IgD-negative memory B cell (primary cell): ENCODE measurements around the gene TP53. TPM values are rescaled to one million over a fixed set of nuclear protein-coding genes. Genes with fewer than 3 reads are reported as not detected.
A peak's percentile ranks its signal among the peaks of the same experiment; 100 is the strongest.

ENCODE experiments used
- H3K27ac Mint-ChIP-seq, 3 donors: one replicate each; pipeline ENCODE4 v1.8.0; 2020 to 2022; ENCODE audit warnings: mild to moderate bottlenecking in 3 of 3, mixed read lengths in 3 of 3, moderate library complexity in 1 of 3
- H3K27me3 Mint-ChIP-seq: one replicate; pipeline ENCODE4 v1.8.0; 2021; ENCODE audit warnings: mixed read lengths
- H3K36me3 Mint-ChIP-seq: one replicate; pipeline ENCODE4 v1.8.0; 2020; ENCODE audit warnings: mild to moderate bottlenecking, mixed read lengths
- H3K4me1 Mint-ChIP-seq, 3 donors: one replicate each; pipeline ENCODE4 v1.8.0; 2020 to 2022; ENCODE audit warnings: mixed read lengths in 3 of 3, mild to moderate bottlenecking in 1 of 3
- H3K4me3 Mint-ChIP-seq, 4 donors: one replicate each; pipeline ENCODE4 v1.8.0; 2020 to 2022; ENCODE audit warnings: mild to moderate bottlenecking in 4 of 4, mixed read lengths in 4 of 4, moderate library complexity in 3 of 4
- H3K9me3 Mint-ChIP-seq, 3 donors: one replicate each; pipeline ENCODE4 v1.8.0; 2020 to 2021; ENCODE audit warnings: mixed read lengths in 3 of 3, mild to moderate bottlenecking in 1 of 3
- polyA plus RNA-seq: library from polyadenylated mRNA; unstranded; fragments of 300-500 nt; fragmentation: Illumina TruSeq; gene quantifications from one replicate; pipeline ENCODE4 v1.2.3, GENCODE V29; 2021

TP53 gene
- polyA plus RNA-seq, 1 donor from 2014 or later, result 55.0 TPM

- H3K27ac Mint-ChIP-seq, result no peak overlapping the region
- peaks cover 48% of the 10 kb centered on the region for H3K27me3 Mint-ChIP-seq
Observed at GRCh38 chr17:7712111-7712771, 25.0 kb upstream of the TP53 start.

GRCh38 chr17:7711051-7711755, 23.9 kb upstream of the TP53 start:
- H3K4me1 Mint-ChIP-seq, result peaks cover 4 to 6% (median 5%) of the 10 kb centered on the region in 3 donors
- peaks cover 3% of the 10 kb centered on the region for H3K36me3 Mint-ChIP-seq
- H3K27ac Mint-ChIP-seq, result no peak overlapping the region
- peaks cover 48% of the 10 kb centered on the region for H3K27me3 Mint-ChIP-seq
- peaks cover 0 to 3% (median 0%) of the 10 kb centered on the region in 3 donors for H3K9me3 Mint-ChIP-seq
- peak overlapping the region in 1 of 4 donors; percentile 25 for H3K4me3 Mint-ChIP-seq

More at GRCh38 chr17:7712111-7712771, 25.0 kb upstream of the TP53 start:
- H3K36me3 Mint-ChIP-seq, result peaks cover 3% of the 10 kb centered on the region
- H3K4me3 Mint-ChIP-seq, result no peak overlapping the region
- H3K9me3 Mint-ChIP-seq, result peaks cover 0 to 3% (median 0%) of the 10 kb centered on the region in 3 donors
- peaks cover 4 to 9% (median 5%) of the 10 kb centered on the region in 3 donors for H3K4me1 Mint-ChIP-seq

- Mint-ChIP-seq H3K27me3 (peaks cover 49% of the 10 kb centered on the region), H3K4me1 (peaks cover 4 to 8% (median 6%) of the 10 kb centered on the region in 3 donors), H3K27ac (no peak overlapping the region), H3K9me3 (peaks cover 0 to 3% (median 0%) of the 10 kb centered on the region in 3 donors), H3K4me3 (no peak overlapping the region), H3K36me3 (peaks cover 3% of the 10 kb centered on the region)
Observed at GRCh38 chr17:7710301-7710700, 23.0 kb upstream of the TP53 start.

GRCh38 chr17:7709031-7709430, 21.7 kb upstream of the TP53 start:
- H3K27me3 Mint-ChIP-seq, result peaks cover 54% of the 10 kb centered on the region

DNA sequence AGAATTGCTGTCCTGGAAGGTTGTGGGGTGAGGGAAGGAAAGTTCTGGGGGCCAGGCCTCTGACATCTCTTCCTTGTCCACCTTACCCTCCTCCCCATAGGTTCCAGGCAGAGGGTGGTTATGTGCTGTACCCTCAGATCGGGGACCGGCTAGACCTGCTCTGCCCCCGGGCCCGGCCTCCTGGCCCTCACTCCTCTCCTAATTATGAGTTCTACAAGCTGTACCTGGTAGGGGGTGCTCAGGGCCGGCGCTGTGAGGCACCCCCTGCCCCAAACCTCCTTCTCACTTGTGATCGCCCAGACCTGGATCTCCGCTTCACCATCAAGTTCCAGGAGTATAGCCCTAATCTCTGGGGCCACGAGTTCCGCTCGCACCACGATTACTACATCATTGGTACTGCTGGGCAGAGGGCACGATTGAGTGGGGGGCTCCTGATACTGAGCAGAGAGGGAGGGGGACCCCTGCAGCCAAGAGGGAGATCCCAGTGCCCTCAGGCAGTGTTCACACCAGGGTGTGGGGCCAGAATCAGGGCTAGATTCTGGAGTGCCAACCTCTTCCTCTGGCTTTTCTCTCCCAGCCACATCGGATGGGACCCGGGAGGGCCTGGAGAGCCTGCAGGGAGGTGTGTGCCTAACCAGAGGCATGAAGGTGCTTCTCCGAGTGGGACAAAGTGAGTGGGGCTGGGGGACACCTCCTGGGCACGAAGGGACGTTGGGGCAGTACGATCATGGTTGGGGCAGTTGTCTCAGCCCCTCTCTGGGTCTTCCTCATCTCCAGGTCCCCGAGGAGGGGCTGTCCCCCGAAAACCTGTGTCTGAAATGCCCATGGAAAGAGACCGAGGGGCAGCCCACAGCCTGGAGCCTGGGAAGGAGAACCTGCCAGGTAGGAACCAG, 20.8 kb upstream of the TP53 start:
- H3K4me3 Mint-ChIP-seq, result no peak overlapping the region
- peaks cover 0 to 13% (median 12%) of the 10 kb centered on the region in 3 donors for H3K4me1 Mint-ChIP-seq
- peaks cover 55% of the 10 kb centered on the region for H3K27me3 Mint-ChIP-seq
- peaks cover 0 to 3% (median 0%) of the 10 kb centered on the region in 3 donors for H3K9me3 Mint-ChIP-seq
- H3K36me3 Mint-ChIP-seq, result peaks cover 3% of the 10 kb centered on the region
- H3K27ac Mint-ChIP-seq, result no peak overlapping the region

More at GRCh38 chr17:7709031-7709430, 21.7 kb upstream of the TP53 start:
- Mint-ChIP-seq H3K9me3 (peaks cover 0 to 3% (median 0%) of the 10 kb centered on the region in 3 donors), H3K4me1 (peaks cover 4 to 13% (median 11%) of the 10 kb centered on the region in 3 donors), H3K27ac (no peak overlapping the region), H3K36me3 (peaks cover 3% of the 10 kb centered on the region), H3K4me3 (no peak overlapping the region)

DNA sequence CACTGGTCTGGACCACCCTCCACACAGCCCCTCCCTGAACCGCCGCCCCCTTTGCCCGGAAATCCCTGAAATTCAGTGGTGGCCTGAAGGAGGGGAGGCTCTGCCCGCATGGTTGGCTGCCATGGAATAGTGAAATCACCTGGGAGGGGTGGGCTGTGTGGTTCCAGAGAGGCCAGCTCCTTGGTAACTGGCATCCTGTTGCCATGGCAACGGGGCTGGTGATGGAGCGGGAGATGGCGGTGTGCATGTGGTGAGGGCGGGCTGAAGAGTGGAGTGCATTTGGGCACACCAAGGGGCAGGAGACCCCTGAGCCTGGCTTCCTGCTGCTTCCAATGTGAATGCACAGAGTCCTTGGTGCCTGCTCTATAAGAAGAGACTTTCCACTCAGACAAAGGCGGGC, 20.2 kb upstream of the TP53 start:
- peaks cover 0 to 3% (median 0%) of the 10 kb centered on the region in 3 donors for H3K9me3 Mint-ChIP-seq
- H3K36me3 Mint-ChIP-seq, result peaks cover 5% of the 10 kb centered on the region
- H3K4me1 Mint-ChIP-seq, result peaks cover 0 to 13% (median 12%) of the 10 kb centered on the region in 3 donors
- H3K27ac Mint-ChIP-seq, result no peak overlapping the region
- H3K27me3 Mint-ChIP-seq, result peaks cover 55% of the 10 kb centered on the region
- no peak overlapping the region for H3K4me3 Mint-ChIP-seq

GRCh38 chr17:7706631-7707354, 19.5 kb upstream of the TP53 start:
- peak overlapping the region in 1 of 4 donors; percentile 23 for H3K4me3 Mint-ChIP-seq
- peaks cover 0 to 3% (median 0%) of the 10 kb centered on the region in 3 donors for H3K9me3 Mint-ChIP-seq
- peak overlapping the region in 1 of 3 donors; percentile 14 for H3K27ac Mint-ChIP-seq
- H3K36me3 Mint-ChIP-seq, result peaks cover 7% of the 10 kb centered on the region
- peaks cover 0 to 15% (median 13%) of the 10 kb centered on the region in 3 donors for H3K4me1 Mint-ChIP-seq
- H3K27me3 Mint-ChIP-seq, result peaks cover 57% of the 10 kb centered on the region

DNA sequence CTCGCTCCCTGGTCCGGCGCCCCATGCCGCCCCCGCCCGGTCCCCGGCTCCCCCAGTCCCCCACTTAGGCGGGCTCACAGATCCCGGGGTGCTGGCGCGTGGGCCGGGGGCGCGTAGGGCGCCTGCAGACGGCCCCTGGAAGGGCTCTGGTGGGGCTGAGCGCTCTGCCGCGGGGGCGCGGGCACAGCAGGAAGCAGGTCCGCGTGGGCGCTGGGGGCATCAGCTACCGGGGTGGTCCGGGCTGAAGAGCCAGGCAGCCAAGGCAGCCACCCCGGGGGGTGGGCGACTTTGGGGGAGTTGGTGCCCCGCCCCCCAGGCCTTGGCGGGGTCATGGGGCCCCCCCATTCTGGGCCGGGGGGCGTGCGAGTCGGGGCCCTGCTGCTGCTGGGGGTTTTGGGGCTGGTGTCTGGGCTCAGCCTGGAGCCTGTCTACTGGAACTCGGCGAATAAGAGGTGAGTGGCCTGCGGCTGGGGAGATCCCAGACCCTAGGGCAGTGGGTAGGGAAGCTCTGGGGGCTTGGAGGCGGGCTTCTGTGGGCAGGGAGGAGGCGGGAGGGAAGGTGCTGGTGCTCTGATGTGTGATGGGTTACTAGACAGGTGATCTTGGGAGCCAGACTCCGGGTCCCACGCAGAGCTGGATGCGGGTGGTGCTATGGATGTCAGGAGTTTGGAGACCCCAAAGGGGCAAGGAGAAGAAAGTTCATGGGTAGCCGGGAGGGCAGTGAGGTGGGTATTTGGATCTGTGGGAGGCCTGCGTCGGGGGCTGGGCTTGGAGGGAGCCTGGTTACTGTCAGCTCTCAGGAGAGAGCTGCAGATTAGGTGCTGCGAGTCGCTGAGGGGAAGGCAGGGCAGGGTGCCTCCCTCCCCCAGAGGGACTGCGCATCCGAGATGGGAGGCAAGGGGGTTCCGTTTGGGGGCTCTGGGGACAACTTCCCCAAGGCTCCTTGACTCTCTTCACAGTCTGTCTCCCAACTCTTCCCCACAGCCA, 18.3 kb upstream of the TP53 start:
- H3K27ac Mint-ChIP-seq, result no peak overlapping the region
- H3K36me3 Mint-ChIP-seq, result peaks cover 9% of the 10 kb centered on the region
- peaks cover 0 to 13% (median 13%) of the 10 kb centered on the region in 3 donors for H3K4me1 Mint-ChIP-seq
- peaks cover 50% of the 10 kb centered on the region for H3K27me3 Mint-ChIP-seq
- H3K9me3 Mint-ChIP-seq, result no peaks in the 10 kb centered on the region
- peak overlapping the region in 3 of 4 donors; percentile 46 to 87 (median 61) for H3K4me3 Mint-ChIP-seq

- no peaks in the 10 kb centered on the region for H3K9me3 Mint-ChIP-seq
- H3K4me1 Mint-ChIP-seq, result peaks cover 0 to 10% (median 8%) of the 10 kb centered on the region in 3 donors
- H3K27me3 Mint-ChIP-seq, result peaks cover 42% of the 10 kb centered on the region
- peak within 1 kb of the TSS in 3 of 4 donors; percentile 61 to 89 (median 66) for H3K4me3 Mint-ChIP-seq
- peaks cover 8% of the 10 kb centered on the region for H3K36me3 Mint-ChIP-seq
- peak within 1 kb of the TSS in 1 of 3 donors; percentile 31 for H3K27ac Mint-ChIP-seq
Observed at GRCh38 chr17:7704601-7705268, 17.4 kb upstream of the TP53 start, which contains the start of gene EFNB3. TSS of gene EFNB3 (plus strand) at chr17:7705202. CDS start at chr17:7705599, 397 bp downstream.

DNA sequence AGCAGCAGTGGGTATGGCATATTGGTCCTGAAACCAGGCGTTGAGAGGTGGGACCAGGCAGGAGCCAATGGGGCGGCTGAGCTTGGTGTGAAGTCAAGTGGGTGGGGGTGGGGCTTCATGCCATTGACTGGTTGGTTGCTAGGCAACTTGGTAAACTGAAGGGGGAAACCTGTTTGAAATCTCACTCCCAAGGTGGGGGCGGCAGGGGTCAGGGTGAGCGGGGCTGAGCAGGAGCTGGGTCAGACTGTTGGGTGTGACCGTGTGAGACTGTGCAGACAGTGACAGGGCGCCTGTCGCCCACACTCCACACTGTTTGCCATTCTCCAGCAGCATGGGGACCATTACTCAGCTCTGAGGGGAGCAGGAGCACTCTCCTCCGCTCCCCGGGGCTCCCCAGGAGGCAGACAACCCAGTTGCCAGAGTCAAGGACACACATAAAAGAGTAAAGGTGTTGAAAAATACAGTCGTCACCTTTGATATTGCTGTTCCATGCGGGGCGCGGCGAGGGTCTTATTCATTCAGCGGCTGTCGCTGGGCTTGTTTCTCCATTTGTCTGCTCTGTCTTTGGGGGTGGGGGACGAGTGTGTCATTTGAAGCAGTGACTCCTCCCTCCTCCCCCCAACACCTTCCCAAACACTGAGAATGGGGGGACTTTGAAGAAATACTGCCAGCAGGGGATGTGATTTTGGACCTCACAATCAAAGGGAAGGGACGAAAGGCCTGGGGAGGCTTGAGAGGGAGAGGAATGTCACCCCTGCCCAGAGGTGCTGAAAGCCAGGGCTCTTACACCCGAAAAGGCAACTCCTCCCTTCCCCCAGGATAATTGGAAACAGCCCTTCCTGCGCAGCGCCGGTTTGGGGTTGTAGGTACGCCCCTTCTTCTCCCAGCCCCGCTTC, 16.5 kb upstream of the TP53 start:
- peaks cover 8% of the 10 kb centered on the region for H3K36me3 Mint-ChIP-seq
- peaks cover 38% of the 10 kb centered on the region for H3K27me3 Mint-ChIP-seq
- H3K9me3 Mint-ChIP-seq, result no peaks in the 10 kb centered on the region
- H3K4me3 Mint-ChIP-seq, result peak overlapping the region in 2 of 4 donors; percentile 37 to 47
- H3K4me1 Mint-ChIP-seq, result peaks cover 0 to 10% (median 8%) of the 10 kb centered on the region in 3 donors
- peak overlapping the region in 1 of 3 donors; percentile 31 for H3K27ac Mint-ChIP-seq

- H3K4me1 Mint-ChIP-seq, result peaks cover 0 to 10% (median 8%) of the 10 kb centered on the region in 3 donors
- no peaks in the 10 kb centered on the region for H3K9me3 Mint-ChIP-seq
- H3K27me3 Mint-ChIP-seq, result peaks cover 37% of the 10 kb centered on the region
- H3K36me3 Mint-ChIP-seq, result peaks cover 9% of the 10 kb centered on the region
- no peak overlapping the region for H3K4me3 Mint-ChIP-seq
- H3K27ac Mint-ChIP-seq, result no peak overlapping the region
Observed at GRCh38 chr17:7702776-7703175, 15.5 kb upstream of the TP53 start.

DNA sequence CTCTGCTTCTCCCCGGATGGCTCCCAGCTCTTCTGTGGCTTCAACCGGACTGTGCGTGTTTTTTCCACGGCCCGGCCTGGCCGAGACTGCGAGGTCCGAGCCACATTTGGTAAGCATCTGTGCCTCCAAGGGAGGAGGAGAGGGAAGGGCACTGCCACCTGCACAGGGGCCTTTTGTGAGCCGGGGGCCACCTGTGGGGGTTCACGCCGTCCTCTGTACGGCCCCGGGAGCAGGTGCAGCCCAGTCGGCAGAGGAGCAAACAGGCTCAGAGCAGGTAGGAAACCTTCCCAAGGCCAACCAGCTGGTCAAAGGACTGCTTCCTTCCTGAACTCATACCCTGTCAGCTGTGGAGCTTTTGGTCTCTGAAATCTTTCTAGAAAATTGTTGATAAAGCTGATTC, 14.4 kb upstream of the TP53 start:
- no peak overlapping the region for H3K4me3 Mint-ChIP-seq

More for the DNA sequence above, 14.4 kb upstream of the TP53 start:
- Mint-ChIP-seq H3K4me1 (peaks cover 0 to 9% (median 8%) of the 10 kb centered on the region in 3 donors), H3K36me3 (peaks cover 11% of the 10 kb centered on the region), H3K27ac (no peak overlapping the region), H3K9me3 (no peaks in the 10 kb centered on the region), H3K27me3 (peaks cover 26% of the 10 kb centered on the region)
